Adrenal gland (tissue), 19 donors: ENCODE results near the gene CC2D1A. TPM values are rescaled to one million over a fixed set of nuclear protein-coding genes. Genes with fewer than 3 reads are reported as not detected.

Experiments used
- DNase-seq, 7 donors: peaks; one replicate each; pipeline ENCODE4 v3.0.0-alpha.2; 2019 to 2020
- H3K27ac ChIP-seq, 5 donors: fragments of 200-600 bp; sonication (generic) in 4 of 5; 1 replicate in 3 of 5; 2 replicates in 2 of 5; pipeline versions ENCODE4 v1.5.1 to v1.8.0; 2016 to 2020; ENCODE audit warnings: mild to moderate bottlenecking in 1 of 5
- H3K27me3 ChIP-seq: fragments of 200-600 bp; 2 replicates; pipeline ENCODE4 v1.8.0; 2021
- H3K36me3 ChIP-seq, 2 donors: fragments of 200-600 bp; replicated peaks in 1 of 2; 1 replicate in 1 of 2; 2 replicates in 1 of 2; pipeline versions ENCODE4 v1.5.1 to v1.8.0; 2018 to 2022
- H3K4me1 ChIP-seq, 2 donors: fragments of 200-600 bp; replicated peaks in 1 of 2; 1 replicate in 1 of 2; 2 replicates in 1 of 2; pipeline versions ENCODE4 v1.5.1 to v1.8.0; 2018 to 2021
- H3K4me3 ChIP-seq, 4 donors: fragments of 200-600 bp; sonication (generic) in 3 of 4; one replicate each; pipeline ENCODE4 v1.5.1; 2016 to 2018
- H3K9me3 ChIP-seq, 3 donors: fragments of 200-600 bp; sonication (generic) in 1 of 3; replicated peaks in 1 of 3; 1 replicate in 2 of 3; 2 replicates in 1 of 3; pipeline versions ENCODE4 v1.5.1 to v1.8.0; 2016 to 2021
- CTCF ChIP-seq, 6 experiments: fragments of 450-650 bp in 4 of 6; fragments of 200-600 bp in 2 of 6; sonication (generic) in 1 of 6; IDR thresholded peaks; 1 replicate in 5 of 6; 2 replicates in 1 of 6; pipeline versions ENCODE4 v1.5.1 to v1.8.0; 2016 to 2021; ENCODE audit warnings: antibody characterized with exemption in 6 of 6, mild to moderate bottlenecking in 2 of 6, moderate library complexity in 1 of 6
- POLR2A ChIP-seq, 2 donors: fragments of 450-650 bp; IDR thresholded peaks; one replicate each; pipeline ENCODE4 v1.6.1; 2017; ENCODE audit warnings: antibody characterized with exemption in 2 of 2, mild to moderate bottlenecking in 2 of 2, moderate library complexity in 1 of 2
- WGBS, 4 donors: extraction: QIAGEN DNeasy Blood & Tissue Kit in 2 of 4; methylation state at CpG; one replicate each; pipeline versions ENCODE4 v1.1.5 to v1.1.7; 2013 to 2017; 5-methylcytosine and 5-hydroxymethylcytosine counted together
- intact Hi-C, 2 donors: fragments of 100-400 bp; cut with DNase I; formaldehyde crosslinking; loops; one replicate each; pipeline versions ENCODE4 v1.14.1 to v1.15.0; 2022 to 2023
- long read RNA-seq, 10 donors: library from polyadenylated mRNA in 3 of 10; unstranded in 2 of 10; stranded (forward) in 1 of 10; transcript quantifications; one replicate each; pipeline ENCODE4 v2.0.0 and lab custom pipeline, GENCODE V29; 2021 to 2026
- polyA plus RNA-seq, 3 donors: library from polyadenylated mRNA; stranded (reverse); fragments of 200-250 nt in 2 of 3; fragments of 350-450 nt in 1 of 3; fragmentation: Illumina TruSeq in 1 of 3; extraction: RNeasy Lipid Tissue Mini Kit (QIAGEN cat#74804) in 1 of 3; gene quantifications; one replicate each; pipeline ENCODE4 v1.2.3, GENCODE V29; 2013 to 2014
- total RNA-seq, 9 donors: library from RNA; depleted of rRNA in 4 of 9; stranded (reverse); fragments of >200 nt in 4 of 9; fragments of 120-200 nt in 1 of 9; fragmentation: NEBNext Ultra II Directional in 1 of 9; extraction: Animal tissue kit (Norgen Biotek cat#: 25700) in 1 of 9; gene quantifications; one replicate each; pipeline versions ENCODE4 v1.1.0 to v1.2.4, GENCODE V29; 2013 to 2023
- donor health status: healthy with polysubstance abuse.
- donor health status: Bipolar disorder and iron deficiency.
- donor health status: DM: yes; HTN: yes; CAD: no.
- donor health status: DM: no; HTN: no; CAD: no.
- donor health status: DM: no; HTN: no; CAD: no.
- donor health status: DM: yes; HTN: yes; CAD: no.

The CC2D1A gene
- total RNA-seq: 10 to 100 TPM in 8 of 9 donors, 1 to 10 TPM in 1; 9.0 to 38.4 (median 28.8) TPM
- polyA plus RNA-seq: 100 to 1,000 TPM in 1 of 3 donors, 10 to 100 TPM in 2; 10.8 to 125 (median 68.1) TPM
- long read RNA-seq, donor 1, partial matches to known transcripts: 0 of 1 reads
- long read RNA-seq, donor 1, other reads (novel, unspliced or antisense): 0 of 1 reads
- long read RNA-seq, donor 2: 0 reads
- long read RNA-seq, donor 3: 0 reads
- long read RNA-seq, donor 4, partial matches to known transcripts: 3 of 4 reads
- long read RNA-seq, donor 4, other reads (novel, unspliced or antisense): 1 of 4 reads
- long read RNA-seq, donor 5, transcript CC2D1A-201 (29 exons, 3,581 nt): major isoform, 40 of 127 reads
- long read RNA-seq, donor 5, transcript CC2D1A-208 (29 exons, 3,117 nt): minor isoform, 7 of 127 reads
- long read RNA-seq, donor 5, partial matches to known transcripts: 11 of 127 reads
- long read RNA-seq, donor 5, other reads (novel, unspliced or antisense): 69 of 127 reads
- long read RNA-seq, donor 6, partial matches to known transcripts: 1 of 2 reads
- long read RNA-seq, donor 6, other reads (novel, unspliced or antisense): 1 of 2 reads
- long read RNA-seq, donor 7: 0 reads
- long read RNA-seq, donor 8, partial matches to known transcripts: 5 of 5 reads
- long read RNA-seq, donor 8, other reads (novel, unspliced or antisense): 0 of 5 reads
- long read RNA-seq, donor 9, partial matches to known transcripts: 6 of 6 reads
- long read RNA-seq, donor 9, other reads (novel, unspliced or antisense): 0 of 6 reads
- long read RNA-seq, donor 10, partial matches to known transcripts: 8 of 8 reads
- long read RNA-seq, donor 10, other reads (novel, unspliced or antisense): 0 of 8 reads

GRCh38 chr19:13905634-13906520 is at the start of gene CC2D1A, which contains the start of gene BRME1:
CC2D1A (plus strand) TSS chr19:13906201; CDS start chr19:13906442, 241 bp downstream.
BRME1 (minus strand) TSS chr19:13906117; CDS start chr19:13904892, 1,225 bp downstream.
- WGBS, 4 donors: 6 to 18% (median 9%) methylated on average over 21 to 84 of the region's 86 CpGs
- H3K27me3 ChIP-seq: no peaks in the 10 kb centered on the region
- TF ChIP-seq POLR2A (IDR thresholded peaks at IDR 0.05) (peak in 1 of 2 donors; percentile 38), CTCF (IDR thresholded peaks at IDR 0.05) (no peak)
- peaks cover 10 to 17% of the 10 kb centered on the region in 2 donors for H3K4me1 ChIP-seq
- no peaks in the 10 kb centered on the region for H3K9me3 ChIP-seq
- H3K27ac ChIP-seq: peak within 1 kb of the TSS in 1 of 5 donors; percentile 61
- intact Hi-C loops: no loop called here
- H3K4me3 ChIP-seq: peak within 1 kb of the TSS; percentile 34 to 74 (median 50)
- peak; percentile 87 to 95 (median 91) for DNase-seq
- peaks cover 0 to under 1% of the 10 kb centered on the region in 2 donors for H3K36me3 ChIP-seq

- Histone ChIP-seq H3K27me3 (no peaks in the 10 kb centered on the region), H3K4me3 (no peak overlapping the region), H3K9me3 (no peaks in the 10 kb centered on the region), H3K4me1 (peaks cover 3 to 4% of the 10 kb centered on the region in 2 donors), H3K27ac (no peak overlapping the region), H3K36me3 (no peaks in the 10 kb centered on the region)
- WGBS, 4 donors: 36 to 46% (median 42%) methylated on average over 2 of the region's 2 CpGs
- TF ChIP-seq CTCF (IDR thresholded peaks at IDR 0.05) (no peak), POLR2A (IDR thresholded peaks at IDR 0.05) (no peak)
- no peak for DNase-seq
- intact Hi-C loops: no loop called here
Observed at GRCh38 chr19:13856497-13856896, 49.5 kb upstream of the CC2D1A start.

GRCh38 chr19:13859361-13859880 is 46.6 kb upstream of the CC2D1A start:
- intact Hi-C loops: no loop called here
- H3K4me1 ChIP-seq: peaks cover 6 to 8% of the 10 kb centered on the region in 2 donors
- TF ChIP-seq POLR2A (IDR thresholded peaks at IDR 0.05) (no peak), CTCF (IDR thresholded peaks at IDR 0.05) (no peak)
- no peaks in the 10 kb centered on the region for H3K27me3 ChIP-seq
- no peaks in the 10 kb centered on the region for H3K9me3 ChIP-seq
- H3K4me3 ChIP-seq: no peak overlapping the region
- WGBS, 4 donors: 87 to 93% (median 91%) methylated on average over 3 of the region's 3 CpGs
- no peaks in the 10 kb centered on the region for H3K36me3 ChIP-seq
- no peak for DNase-seq
- H3K27ac ChIP-seq: no peak overlapping the region
